ENCODE measurements around the gene WDR5. TPM values are rescaled to one million over a fixed set of nuclear protein-coding genes. Genes with fewer than 3 reads are reported as not detected.
"Not testable (repeated sequence)": the region's sequence is repeated elsewhere in the genome, so short reads cannot be mapped to it uniquely, and the experiment has no call there.

The WDR5 gene
- polyA plus RNA-seq = 12.5 TPM

GRCh38 chr9:134135343-134136117 lies at the start of gene WDR5:
Gene WDR5, plus strand, starts transcription at chr9:134136082. Its CDS starts 3,796 bp downstream, at chr9:134139878.
- no peaks in the 10 kb centered on the region for H3K27me3 Mint-ChIP-seq
- H3K27ac Mint-ChIP-seq = peak within 1 kb of the TSS; percentile 82 to 96 (median 91)
- peaks cover 14 to 27% (median 23%) of the 10 kb centered on the region in 3 donors for H3K4me1 Mint-ChIP-seq
- no peaks in the 10 kb centered on the region for H3K9me3 Mint-ChIP-seq
- peak within 1 kb of the TSS; percentile 90 to 96 (median 94) for H3K4me3 Mint-ChIP-seq
- no peaks in the 10 kb centered on the region for H3K36me3 Mint-ChIP-seq

- Mint-ChIP-seq H3K27ac (no peak overlapping the region), H3K4me1 (no peaks in the 10 kb centered on the region), H3K4me3 (no peak overlapping the region), H3K9me3 (peaks cover 0 to 2% (median 0%) of the 10 kb centered on the region in 3 donors), H3K36me3 (peaks cover 1% of the 10 kb centered on the region), H3K27me3 (peaks cover 9% of the 10 kb centered on the region)
These were observed 47.7 kb upstream of the WDR5 start for GRCh38 chr9:134088063-134088725.

- Mint-ChIP-seq H3K36me3 (no peaks in the 10 kb centered on the region), H3K27me3 (peaks cover 8% of the 10 kb centered on the region), H3K4me3 (no peak overlapping the region), H3K27ac (no peak overlapping the region), H3K4me1 (no peaks in the 10 kb centered on the region), H3K9me3 (peaks cover 0 to 2% (median 0%) of the 10 kb centered on the region in 3 donors)
These were observed 45.9 kb upstream of the WDR5 start for GRCh38 chr9:134089972-134090371.

DNA sequence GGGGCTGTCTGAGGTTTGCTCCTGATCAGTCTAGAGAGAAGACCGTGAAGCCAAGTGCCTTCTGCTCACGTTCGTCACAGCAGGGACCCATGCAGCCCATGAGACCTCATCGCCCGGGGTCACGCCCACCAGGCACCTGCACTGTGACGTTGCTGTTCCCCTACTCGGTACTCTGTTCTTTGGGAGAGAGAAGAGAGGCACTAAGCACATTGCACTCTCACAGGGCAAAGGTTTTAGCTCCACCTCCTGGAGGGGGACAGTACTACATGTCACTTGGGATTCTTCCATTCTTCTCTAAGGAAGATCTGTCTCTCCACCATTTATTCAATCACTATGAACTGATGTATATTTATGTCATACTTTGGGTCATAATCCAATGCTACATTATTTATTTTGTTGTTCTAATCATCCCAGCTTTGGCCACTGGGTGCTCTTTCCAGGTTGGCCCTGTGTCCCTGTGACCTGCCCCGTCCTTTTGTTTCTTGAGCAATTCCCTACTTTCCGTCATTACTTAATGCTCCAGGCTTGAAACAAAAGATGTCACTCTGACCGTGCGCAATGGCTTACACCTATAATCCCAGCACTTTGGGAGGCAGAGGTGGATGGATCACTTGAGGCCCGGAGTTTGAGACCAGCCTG lies 36.6 kb upstream of the WDR5 start:
- no peaks in the 10 kb centered on the region for H3K36me3 Mint-ChIP-seq
- peaks cover 10% of the 10 kb centered on the region for H3K27me3 Mint-ChIP-seq
- H3K4me1 Mint-ChIP-seq = peaks cover 0 to 5% (median 0%) of the 10 kb centered on the region in 3 donors
- no peak overlapping the region for H3K4me3 Mint-ChIP-seq
- peaks cover 0 to 3% (median 0%) of the 10 kb centered on the region in 3 donors for H3K9me3 Mint-ChIP-seq
- H3K27ac Mint-ChIP-seq = no peak overlapping the region

DNA sequence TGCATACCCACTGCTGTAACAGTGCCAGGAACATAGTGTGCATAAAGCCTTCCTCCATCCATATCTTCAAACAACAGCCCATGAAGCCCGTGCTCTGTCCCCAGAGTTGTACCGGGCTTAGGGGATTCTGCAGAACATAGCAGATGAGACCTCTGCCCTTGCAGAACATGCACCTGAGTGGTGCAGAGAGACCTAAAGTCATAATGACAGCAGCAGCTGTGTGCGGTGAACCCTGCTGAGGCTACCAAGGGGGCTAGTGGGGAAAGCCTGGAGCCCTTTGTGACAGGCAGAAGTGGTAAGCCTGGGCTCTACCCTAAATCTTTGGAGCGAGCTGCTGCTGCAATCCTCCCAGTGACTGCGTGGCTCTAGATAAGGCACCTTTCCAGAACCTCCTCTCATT lies 35.8 kb upstream of the WDR5 start:
- Mint-ChIP-seq H3K4me1 (peaks cover 0 to 5% (median 0%) of the 10 kb centered on the region in 3 donors), H3K27ac (no peak overlapping the region), H3K27me3 (peaks cover 10% of the 10 kb centered on the region), H3K9me3 (peaks cover 0 to 3% (median 0%) of the 10 kb centered on the region in 3 donors), H3K36me3 (no peaks in the 10 kb centered on the region), H3K4me3 (no peak overlapping the region)

GRCh38 chr9:134101133-134101532 lies 34.7 kb upstream of the WDR5 start:
- H3K9me3 Mint-ChIP-seq, H3K27ac Mint-ChIP-seq, H3K36me3 Mint-ChIP-seq, H3K4me1 Mint-ChIP-seq: not testable (repeated sequence)
- peaks cover 10% of the 10 kb centered on the region for H3K27me3 Mint-ChIP-seq
- H3K4me3 Mint-ChIP-seq = peak overlapping the region in 1 of 4 donors; percentile 52

GRCh38 chr9:134101623-134102149 lies 34.2 kb upstream of the WDR5 start:
- no peak overlapping the region for H3K27ac Mint-ChIP-seq
- no peak overlapping the region for H3K4me3 Mint-ChIP-seq
- H3K4me1 Mint-ChIP-seq = peaks cover 0 to 5% (median 0%) of the 10 kb centered on the region in 3 donors
- H3K27me3 Mint-ChIP-seq = peaks cover 10% of the 10 kb centered on the region
- H3K36me3 Mint-ChIP-seq = no peaks in the 10 kb centered on the region
- peaks cover 0 to 3% (median 0%) of the 10 kb centered on the region in 3 donors for H3K9me3 Mint-ChIP-seq

DNA sequence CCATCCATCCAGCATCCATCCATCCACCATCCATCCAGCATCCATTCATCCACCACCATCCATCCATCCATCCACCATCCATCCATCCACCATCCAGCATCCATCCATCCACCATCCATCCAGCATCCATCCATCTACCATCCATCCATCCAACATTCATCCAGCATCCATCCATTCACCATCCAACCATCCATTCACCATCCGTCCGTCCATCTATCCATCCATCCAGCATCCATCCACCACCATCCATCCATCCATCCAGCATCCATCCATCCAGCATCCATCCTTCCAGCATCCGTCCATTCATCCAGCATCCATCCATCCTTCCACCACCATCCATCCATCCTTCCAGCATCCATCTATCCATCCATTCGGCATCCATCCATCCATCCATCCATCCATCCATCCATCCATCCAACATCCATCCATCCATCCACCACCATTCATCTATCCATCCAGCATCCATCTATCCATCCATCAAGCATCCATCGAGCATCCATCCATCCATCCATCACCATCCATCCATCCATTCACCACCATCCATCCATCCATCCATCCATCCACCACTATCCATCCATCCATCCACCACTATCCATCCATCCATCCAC lies 32.4 kb upstream of the WDR5 start:
- Mint-ChIP-seq H3K27me3 (peaks cover 11% of the 10 kb centered on the region), H3K27ac (no peak overlapping the region), H3K4me3 (no peak overlapping the region), H3K4me1 (peaks cover 0 to 5% (median 0%) of the 10 kb centered on the region in 3 donors), H3K36me3 (no peaks in the 10 kb centered on the region), H3K9me3 (peaks cover 0 to 3% (median 0%) of the 10 kb centered on the region in 3 donors)

- Mint-ChIP-seq H3K27ac (no peak overlapping the region), H3K27me3 (peaks cover 10% of the 10 kb centered on the region), H3K4me1 (no peaks in the 10 kb centered on the region), H3K4me3 (no peak overlapping the region), H3K36me3 (no peaks in the 10 kb centered on the region), H3K9me3 (peaks cover 0 to 2% (median 0%) of the 10 kb centered on the region in 3 donors)
These were observed 24.8 kb upstream of the WDR5 start for GRCh38 chr9:134111064-134111463.

- H3K27ac Mint-ChIP-seq = no peak overlapping the region
- H3K9me3 Mint-ChIP-seq = peaks cover 0 to 2% (median 0%) of the 10 kb centered on the region in 3 donors
- no peaks in the 10 kb centered on the region for H3K36me3 Mint-ChIP-seq
- H3K4me1 Mint-ChIP-seq = no peaks in the 10 kb centered on the region
- H3K27me3 Mint-ChIP-seq = peaks cover 10% of the 10 kb centered on the region
- H3K4me3 Mint-ChIP-seq = no peak overlapping the region
These were observed 23.3 kb upstream of the WDR5 start for GRCh38 chr9:134112561-134112960.

DNA sequence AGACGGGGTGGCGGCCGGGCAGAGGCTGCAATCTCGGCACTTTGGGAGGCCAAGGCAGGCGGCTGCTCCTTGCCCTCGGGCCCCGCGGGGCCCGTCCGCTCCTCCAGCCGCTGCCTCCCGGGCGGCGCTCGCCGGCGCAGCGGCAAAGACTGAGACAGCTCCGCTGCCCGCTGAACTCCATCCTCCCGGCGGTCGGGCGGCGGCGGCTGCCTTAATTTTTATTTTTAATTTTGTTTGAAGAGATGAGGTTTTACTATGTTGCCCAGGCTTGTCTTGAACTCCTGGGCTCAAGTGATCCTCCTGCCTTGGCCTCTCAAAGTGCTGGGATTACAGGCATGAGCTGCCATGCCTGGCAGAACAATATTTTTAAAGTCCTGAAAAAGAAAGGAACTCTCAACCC lies 16.9 kb upstream of the WDR5 start:
- H3K9me3 Mint-ChIP-seq, H3K4me3 Mint-ChIP-seq, H3K4me1 Mint-ChIP-seq, H3K36me3 Mint-ChIP-seq, H3K27me3 Mint-ChIP-seq, H3K27ac Mint-ChIP-seq: not testable (repeated sequence)

- Mint-ChIP-seq H3K27ac (no peak overlapping the region), H3K4me3 (no peak overlapping the region), H3K4me1 (peaks cover 6 to 9% (median 9%) of the 10 kb centered on the region in 3 donors), H3K36me3 (no peaks in the 10 kb centered on the region), H3K27me3 (peaks cover 5% of the 10 kb centered on the region), H3K9me3 (no peaks in the 10 kb centered on the region)
These were observed 12.1 kb upstream of the WDR5 start for GRCh38 chr9:134123764-134124128.

GRCh38 chr9:134125413-134126095 lies 10.3 kb upstream of the WDR5 start:
- H3K4me3 Mint-ChIP-seq = peak overlapping the region in 1 of 4 donors; percentile 60
- H3K27me3 Mint-ChIP-seq = peaks cover 5% of the 10 kb centered on the region
- H3K9me3 Mint-ChIP-seq = no peaks in the 10 kb centered on the region
- H3K36me3 Mint-ChIP-seq = no peaks in the 10 kb centered on the region
- no peak overlapping the region for H3K27ac Mint-ChIP-seq
- H3K4me1 Mint-ChIP-seq = peaks cover 9 to 11% (median 10%) of the 10 kb centered on the region in 3 donors

DNA sequence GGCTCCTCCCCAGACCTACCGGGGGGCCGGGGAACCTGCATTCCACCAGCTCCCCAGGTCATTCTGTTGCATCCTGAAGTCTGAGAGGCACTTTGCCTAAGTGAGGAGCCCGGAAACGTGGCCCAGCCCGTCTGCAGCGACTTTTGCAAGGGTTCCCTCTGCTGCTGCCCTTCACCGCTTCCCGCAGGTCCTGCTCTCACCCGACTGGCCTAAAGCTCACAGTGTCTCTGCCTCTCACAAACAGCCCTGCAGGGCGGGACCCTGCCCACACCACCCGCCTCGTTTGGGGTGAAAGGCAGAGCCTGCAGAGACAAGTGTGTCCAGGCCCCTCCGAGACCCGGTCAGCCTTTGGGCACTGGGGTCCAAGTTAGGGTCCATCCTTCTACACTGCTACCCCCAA lies 9.5 kb upstream of the WDR5 start:
- Mint-ChIP-seq H3K4me3 (no peak overlapping the region), H3K9me3 (no peaks in the 10 kb centered on the region), H3K36me3 (no peaks in the 10 kb centered on the region), H3K4me1 (peaks cover 9 to 11% (median 10%) of the 10 kb centered on the region in 3 donors), H3K27me3 (peaks cover 5% of the 10 kb centered on the region), H3K27ac (no peak overlapping the region)

Data from IgD-negative memory B cell (primary cell).